ENCODE results near the gene MAML3. TPM values are rescaled to one million over a fixed set of nuclear protein-coding genes. Genes with fewer than 3 reads are reported as not detected.

MAML3 gene
- total and polyA plus RNA-seq, 12 donors: 1.1 to 4.6 (median 2.6) TPM

DNA sequence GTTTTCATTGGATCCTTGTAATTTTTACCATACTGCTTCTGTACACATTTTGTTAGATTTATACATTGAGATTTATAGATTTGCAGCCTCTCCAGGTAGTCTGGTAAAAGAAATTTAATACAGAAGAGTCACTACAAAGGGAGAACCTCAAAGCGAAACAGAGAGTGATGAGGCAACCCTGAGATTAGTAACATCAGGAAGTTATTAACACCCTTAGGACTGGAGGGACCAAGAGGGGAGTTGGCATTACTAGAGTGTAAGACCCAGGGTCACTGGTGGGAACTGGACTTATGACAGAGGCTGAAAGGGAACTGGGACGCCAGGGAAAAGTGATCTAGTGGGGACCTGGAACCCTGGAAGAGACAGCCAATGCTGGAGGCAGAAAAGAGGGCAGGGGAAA is 20.6 kb upstream of the MAML3 start:
- no peaks in the 10 kb centered on the region for H3K9me3 ChIP-seq
- H3K27me3 ChIP-seq: no peaks in the 10 kb centered on the region
- no peak overlapping the region for H3K4me3 ChIP-seq
- H3K4me1 ChIP-seq: no peaks in the 10 kb centered on the region
- no peak for DNase-seq
- ATAC-seq: no peak
- H3K27ac ChIP-seq: no peak overlapping the region
- intact Hi-C loops (cut with DNase I): no loop called here
- no peak for TF ChIP-seq CTCF (IDR thresholded peaks at IDR 0.05)
- 89 to 93% methylated on average over 2 of the region's 2 CpGs for WGBS, 2 donors
- no peaks in the 10 kb centered on the region for H3K36me3 ChIP-seq

DNA sequence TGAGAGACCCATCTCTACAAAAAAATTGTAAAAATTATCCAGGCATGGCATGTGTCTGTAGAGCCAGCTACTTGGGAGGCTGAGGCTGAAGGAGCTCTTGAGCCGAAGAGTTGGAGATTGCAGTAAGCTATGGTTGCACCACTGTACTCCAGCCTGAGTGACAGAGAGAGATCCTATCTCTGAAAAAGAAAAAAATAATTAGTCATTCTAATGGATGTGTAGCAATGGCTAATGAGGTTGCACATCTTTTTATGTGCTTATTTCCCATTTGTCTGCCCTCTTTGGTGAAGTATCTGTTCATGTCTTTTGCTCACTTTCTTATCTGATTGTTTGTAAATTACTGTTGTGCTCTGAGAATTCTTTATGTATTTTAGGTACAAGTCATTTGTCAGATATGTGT is 19.0 kb upstream of the MAML3 start:
- H3K36me3 ChIP-seq: no peaks in the 10 kb centered on the region
- TF ChIP-seq CTCF (IDR thresholded peaks at IDR 0.05): no peak
- H3K4me3 ChIP-seq: no peak overlapping the region
- peaks cover 0 to 9% (median 0%) of the 10 kb centered on the region in 11 donors for H3K9me3 ChIP-seq
- ATAC-seq (no peak), DNase-seq (no peak)
- no peaks in the 10 kb centered on the region for H3K27me3 ChIP-seq
- no peaks in the 10 kb centered on the region for H3K4me1 ChIP-seq
- 91 to 94% methylated on average over 1 of the region's 1 CpG for WGBS, 2 donors
- intact Hi-C loops (cut with DNase I): no loop called here
- H3K27ac ChIP-seq: no peak overlapping the region

DNA sequence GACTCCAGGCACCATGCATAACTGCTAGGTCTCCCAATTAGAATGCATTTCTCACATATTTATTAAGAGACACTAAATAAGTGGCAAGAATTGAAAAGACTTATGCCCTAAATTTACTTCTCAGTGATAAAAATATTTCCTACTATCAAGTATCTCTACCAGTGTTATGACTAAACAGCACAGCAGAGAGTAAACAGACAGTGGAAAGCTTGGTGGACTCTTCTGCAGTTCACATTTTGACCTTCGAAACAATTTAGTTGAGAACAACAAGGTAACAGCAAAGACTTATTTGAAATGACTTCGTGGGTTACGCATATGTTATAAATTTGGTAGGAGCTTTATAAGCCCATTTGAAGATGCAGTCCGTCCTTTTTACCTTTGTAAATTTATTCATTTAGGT is 16.3 kb upstream of the MAML3 start:
- intact Hi-C loops (cut with DNase I): no loop called here
- no peak for TF ChIP-seq CTCF (IDR thresholded peaks at IDR 0.05)
- no peaks in the 10 kb centered on the region for H3K4me1 ChIP-seq
- DNase-seq (no peak), ATAC-seq (no peak)
- no peak overlapping the region for H3K27ac ChIP-seq
- H3K9me3 ChIP-seq: peaks cover 0 to 18% (median 0%) of the 10 kb centered on the region in 11 donors
- WGBS, 2 donors: 95 to 96% methylated on average over 4 of the region's 4 CpGs
- H3K27me3 ChIP-seq: no peaks in the 10 kb centered on the region
- H3K36me3 ChIP-seq: no peaks in the 10 kb centered on the region
- no peak overlapping the region for H3K4me3 ChIP-seq

GRCh38 chr4:140168936-140169335 is 15.0 kb upstream of the MAML3 start:
- intact Hi-C loops (cut with DNase I): no loop called here
- Histone ChIP-seq H3K36me3 (no peaks in the 10 kb centered on the region), H3K4me3 (no peak overlapping the region), H3K4me1 (no peaks in the 10 kb centered on the region), H3K9me3 (peaks cover 0 to 18% (median 0%) of the 10 kb centered on the region in 11 donors), H3K27ac (no peak overlapping the region), H3K27me3 (no peaks in the 10 kb centered on the region)
- DNase-seq (no peak), ATAC-seq (no peak)
- 94 to 96% methylated on average over 5 of the region's 5 CpGs for WGBS, 2 donors
- TF ChIP-seq CTCF (IDR thresholded peaks at IDR 0.05): no peak

Measured in heart right ventricle (tissue), 16 donors.